D721Med (cell line): ENCODE results near the gene TMX2.

Experiments
- DNase-seq: peaks from one replicate; pipeline ENCODE4 v3.0.0; 2011; ENCODE audit warnings: low spot score; ENCODE audit not compliant: insufficient read length
- FAIRE-seq: peaks from 2 replicates; lab custom pipeline; 2011; peaks lifted over from hg19 to GRCh38; lab: Jason Lieb, UNC
- CTCF ChIP-seq: IDR thresholded peaks from 2 replicates; pipeline ENCODE4 v1.5.1; 2012; ENCODE audit warnings: mild to moderate bottlenecking, control low read depth; ENCODE audit not compliant: insufficient read depth; ENCODE audit errors: missing control alignments

TMX2 gene

GRCh38 chr11:57751676-57752253, 39.4 kb downstream of the TMX2 start, which contains the start of gene BTBD18:
BTBD18 (minus strand) TSS chr11:57751819; CDS start chr11:57751188, 631 bp downstream.
- TF ChIP-seq CTCF: peak; percentile 44
- FAIRE-seq: no peak
- no peak for DNase-seq

GRCh38 chr11:57752954-57753353, 40.6 kb downstream of the TMX2 start:
- FAIRE-seq (no peak), DNase-seq (no peak)
- no peak for TF ChIP-seq CTCF

GRCh38 chr11:57758174-57758573, 45.8 kb downstream of the TMX2 start:
- FAIRE-seq (no peak), DNase-seq (no peak)
- TF ChIP-seq CTCF: no peak

GRCh38 chr11:57761301-57762234, 49.2 kb downstream of the TMX2 start, which contains the start of gene CTNND1:
CTNND1 (plus strand) TSS chr11:57761802; CDS start chr11:57791479, 29,677 bp downstream.
- no peak for TF ChIP-seq CTCF
- FAIRE-seq (no peak), DNase-seq (peak; percentile 56)

GRCh38 chr11:57762235-57762861, 50.0 kb downstream of the TMX2 start:
- DNase-seq (no peak), FAIRE-seq (no peak)
- TF ChIP-seq CTCF: no peak

GRCh38 chr11:57763568-57763967, 51.2 kb downstream of the TMX2 start:
- TF ChIP-seq CTCF: no peak
- FAIRE-seq: no peak
- DNase-seq: no peak
